C4-2B (cell line): Measurements from ENCODE around the gene STIM1.

Experiments
- ZFX ChIP-seq: fragments of 450-650 bp; IDR thresholded peaks from 2 replicates; pipeline ENCODE4 v1.6.1; 2017
- TF ChIP-seq, protein P1 (sequence below): fragments of 450-650 bp; conservative IDR thresholded peaks from 2 replicates; pipeline ENCODE4 v1.5.1; 2017; ENCODE audit warnings: mild to moderate bottlenecking

DNA sequence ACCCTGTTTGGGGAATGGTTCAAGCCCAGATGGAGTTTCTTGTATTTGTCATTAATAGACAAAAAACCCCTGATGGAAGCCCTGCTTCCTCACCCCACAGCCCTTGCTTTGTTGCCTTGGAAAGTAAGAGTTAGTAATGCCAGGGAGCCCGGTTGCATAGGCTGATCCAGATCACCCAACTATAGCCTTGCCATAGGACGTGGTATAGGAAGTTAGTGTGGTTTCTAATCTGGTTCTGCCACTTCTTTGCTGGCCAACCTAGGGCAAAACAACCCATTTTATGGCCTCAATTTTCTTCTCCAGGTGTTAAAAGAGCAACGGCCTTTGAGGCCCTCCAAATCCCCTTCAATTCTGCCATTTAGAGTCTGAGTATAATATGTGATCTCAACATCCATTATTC lies 97.9 kb downstream of the STIM1 start:
- TF ChIP-seq, protein P1, sequence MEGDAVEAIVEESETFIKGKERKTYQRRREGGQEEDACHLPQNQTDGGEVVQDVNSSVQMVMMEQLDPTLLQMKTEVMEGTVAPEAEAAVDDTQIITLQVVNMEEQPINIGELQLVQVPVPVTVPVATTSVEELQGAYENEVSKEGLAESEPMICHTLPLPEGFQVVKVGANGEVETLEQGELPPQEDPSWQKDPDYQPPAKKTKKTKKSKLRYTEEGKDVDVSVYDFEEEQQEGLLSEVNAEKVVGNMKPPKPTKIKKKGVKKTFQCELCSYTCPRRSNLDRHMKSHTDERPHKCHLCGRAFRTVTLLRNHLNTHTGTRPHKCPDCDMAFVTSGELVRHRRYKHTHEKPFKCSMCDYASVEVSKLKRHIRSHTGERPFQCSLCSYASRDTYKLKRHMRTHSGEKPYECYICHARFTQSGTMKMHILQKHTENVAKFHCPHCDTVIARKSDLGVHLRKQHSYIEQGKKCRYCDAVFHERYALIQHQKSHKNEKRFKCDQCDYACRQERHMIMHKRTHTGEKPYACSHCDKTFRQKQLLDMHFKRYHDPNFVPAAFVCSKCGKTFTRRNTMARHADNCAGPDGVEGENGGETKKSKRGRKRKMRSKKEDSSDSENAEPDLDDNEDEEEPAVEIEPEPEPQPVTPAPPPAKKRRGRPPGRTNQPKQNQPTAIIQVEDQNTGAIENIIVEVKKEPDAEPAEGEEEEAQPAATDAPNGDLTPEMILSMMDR = no peak
- no peak for TF ChIP-seq ZFX
